ENCODE data around the gene CCDC82.
A peak's percentile ranks its signal among the peaks of the same experiment; 100 is the strongest.

CCDC82 gene

DNA sequence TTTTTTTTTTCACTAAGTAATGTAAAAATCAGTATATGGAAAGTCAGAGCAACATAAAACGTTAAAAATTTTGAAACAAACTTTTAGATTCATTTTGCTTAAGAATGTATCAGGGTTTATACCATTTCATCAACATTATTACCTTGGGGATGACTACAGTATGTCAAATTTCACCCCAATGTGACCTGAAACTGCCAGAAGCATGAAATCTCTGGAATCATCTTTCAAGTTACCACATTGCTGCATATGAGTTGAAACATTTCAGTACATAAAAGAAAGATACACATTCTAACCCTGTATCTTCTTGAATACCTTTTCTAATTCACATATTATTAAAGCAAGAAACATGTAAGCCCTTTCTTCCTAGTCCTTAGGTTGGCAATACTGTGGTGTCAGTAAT is 79.5 kb downstream of the CCDC82 start:
- Histone ChIP-seq H3K27me3 (no peaks in the 10 kb centered on the region), H3K9me3 (no peaks in the 10 kb centered on the region), H3K4me3 (ENCODE audit: low read depth in 1 of 2, low read length in 1 of 2) (no peak overlapping the region), H3K36me3 (no peaks in the 10 kb centered on the region), H3K4me1 (ENCODE audit: control insufficient read depth in 1 of 2, insufficient read depth in 1 of 2, low read depth in 1 of 2, low read length in 1 of 2) (peaks cover 18 to 22% of the 10 kb centered on the region in 2 experiments), H3K27ac (no peak overlapping the region)
- TF ChIP-seq, protein P1, sequence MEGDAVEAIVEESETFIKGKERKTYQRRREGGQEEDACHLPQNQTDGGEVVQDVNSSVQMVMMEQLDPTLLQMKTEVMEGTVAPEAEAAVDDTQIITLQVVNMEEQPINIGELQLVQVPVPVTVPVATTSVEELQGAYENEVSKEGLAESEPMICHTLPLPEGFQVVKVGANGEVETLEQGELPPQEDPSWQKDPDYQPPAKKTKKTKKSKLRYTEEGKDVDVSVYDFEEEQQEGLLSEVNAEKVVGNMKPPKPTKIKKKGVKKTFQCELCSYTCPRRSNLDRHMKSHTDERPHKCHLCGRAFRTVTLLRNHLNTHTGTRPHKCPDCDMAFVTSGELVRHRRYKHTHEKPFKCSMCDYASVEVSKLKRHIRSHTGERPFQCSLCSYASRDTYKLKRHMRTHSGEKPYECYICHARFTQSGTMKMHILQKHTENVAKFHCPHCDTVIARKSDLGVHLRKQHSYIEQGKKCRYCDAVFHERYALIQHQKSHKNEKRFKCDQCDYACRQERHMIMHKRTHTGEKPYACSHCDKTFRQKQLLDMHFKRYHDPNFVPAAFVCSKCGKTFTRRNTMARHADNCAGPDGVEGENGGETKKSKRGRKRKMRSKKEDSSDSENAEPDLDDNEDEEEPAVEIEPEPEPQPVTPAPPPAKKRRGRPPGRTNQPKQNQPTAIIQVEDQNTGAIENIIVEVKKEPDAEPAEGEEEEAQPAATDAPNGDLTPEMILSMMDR (IDR thresholded peaks at IDR 0.05), result no peak

DNA sequence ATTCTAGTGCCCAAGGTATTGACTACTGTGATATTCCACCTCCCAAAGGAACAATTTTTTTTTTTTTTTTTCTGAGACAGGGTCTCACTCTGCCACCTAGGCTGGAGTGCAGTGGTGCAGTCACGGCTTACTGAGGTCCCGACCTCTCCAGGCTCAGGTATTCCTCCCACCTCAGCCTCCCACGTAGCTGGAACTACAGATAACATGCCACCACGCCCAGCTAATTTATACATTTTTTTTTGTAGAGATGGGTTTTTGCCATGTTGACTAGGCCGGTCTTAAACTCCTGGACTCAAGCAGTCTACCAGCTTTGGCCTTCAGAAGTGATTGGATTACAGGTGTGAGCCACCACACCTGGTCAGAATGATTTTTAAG is 80.1 kb downstream of the CCDC82 start:
- Histone ChIP-seq H3K4me1 (ENCODE audit: control insufficient read depth in 1 of 2, insufficient read depth in 1 of 2, low read depth in 1 of 2, low read length in 1 of 2) (peaks cover 14 to 18% of the 10 kb centered on the region in 2 experiments), H3K27ac (no peak overlapping the region), H3K27me3 (no peaks in the 10 kb centered on the region), H3K4me3 (ENCODE audit: low read depth in 1 of 2, low read length in 1 of 2) (no peak overlapping the region), H3K9me3 (no peaks in the 10 kb centered on the region), H3K36me3 (no peaks in the 10 kb centered on the region)
- TF ChIP-seq, protein P1 (IDR thresholded peaks at IDR 0.05), result no peak

DNA sequence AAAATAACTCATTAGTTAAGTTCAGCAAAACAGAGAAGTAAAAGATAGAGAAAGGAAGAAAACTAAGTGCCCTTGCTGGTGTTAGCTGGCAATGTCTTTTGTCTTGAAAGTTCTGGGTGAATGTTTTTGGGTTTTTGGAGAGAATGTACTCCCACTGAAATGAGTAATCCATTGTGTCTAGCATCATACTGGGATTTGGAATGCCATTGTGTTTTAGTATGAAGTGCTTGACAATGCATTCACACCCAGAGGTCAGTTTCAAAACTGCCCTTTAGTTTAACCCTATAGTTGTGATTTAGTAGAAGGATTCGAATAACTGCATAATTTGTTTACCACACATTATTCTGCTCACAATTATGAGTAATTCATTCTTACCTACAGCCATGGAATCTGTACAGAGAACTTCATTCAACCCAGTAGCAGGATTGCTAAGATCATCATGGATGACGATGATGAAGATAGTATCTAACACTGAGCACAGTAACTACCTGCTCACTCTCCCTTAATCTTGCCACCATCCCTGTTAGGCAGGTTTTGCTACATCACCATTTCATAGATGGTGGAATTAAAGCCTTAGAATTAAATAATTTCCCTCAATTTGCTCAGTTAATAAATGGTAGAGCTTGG is 80.6 kb downstream of the CCDC82 start:
- TF ChIP-seq, protein P1 (IDR thresholded peaks at IDR 0.05), result no peak
- no peaks in the 10 kb centered on the region for H3K36me3 ChIP-seq
- no peaks in the 10 kb centered on the region for H3K9me3 ChIP-seq
- no peak overlapping the region for H3K4me3 ChIP-seq (ENCODE audit: low read depth in 1 of 2, low read length in 1 of 2)
- peaks cover 9 to 13% of the 10 kb centered on the region in 2 experiments for H3K4me1 ChIP-seq (ENCODE audit: control insufficient read depth in 1 of 2, insufficient read depth in 1 of 2, low read depth in 1 of 2, low read length in 1 of 2)
- H3K27ac ChIP-seq, result peak overlapping the region; percentile 16
- H3K27me3 ChIP-seq, result no peaks in the 10 kb centered on the region

DNA sequence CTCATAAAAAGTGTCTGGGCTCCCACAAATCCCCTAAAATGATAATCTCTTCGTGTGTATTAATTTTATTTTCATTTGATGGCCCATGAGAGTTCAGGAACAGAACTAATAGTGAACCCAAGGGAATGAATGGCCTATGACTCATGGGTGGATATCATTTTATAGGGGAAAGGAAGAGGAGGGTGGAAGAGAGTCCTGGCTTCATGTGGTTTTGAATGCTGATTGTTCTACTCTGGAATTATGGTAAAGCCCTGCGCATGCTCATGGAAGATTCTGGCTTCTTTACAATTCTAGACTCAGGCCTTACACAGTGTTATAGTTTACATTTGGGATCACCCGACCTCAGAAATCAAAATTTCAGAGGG is 82.0 kb downstream of the CCDC82 start:
- no peaks in the 10 kb centered on the region for H3K4me1 ChIP-seq (ENCODE audit: control insufficient read depth in 1 of 2, insufficient read depth in 1 of 2, low read depth in 1 of 2, low read length in 1 of 2)
- H3K9me3 ChIP-seq, result no peaks in the 10 kb centered on the region
- TF ChIP-seq, protein P1 (IDR thresholded peaks at IDR 0.05), result no peak
- H3K36me3 ChIP-seq, result no peaks in the 10 kb centered on the region
- H3K27me3 ChIP-seq, result no peaks in the 10 kb centered on the region
- H3K27ac ChIP-seq, result no peak overlapping the region
- H3K4me3 ChIP-seq (ENCODE audit: low read depth in 1 of 2, low read length in 1 of 2), result no peak overlapping the region

DNA sequence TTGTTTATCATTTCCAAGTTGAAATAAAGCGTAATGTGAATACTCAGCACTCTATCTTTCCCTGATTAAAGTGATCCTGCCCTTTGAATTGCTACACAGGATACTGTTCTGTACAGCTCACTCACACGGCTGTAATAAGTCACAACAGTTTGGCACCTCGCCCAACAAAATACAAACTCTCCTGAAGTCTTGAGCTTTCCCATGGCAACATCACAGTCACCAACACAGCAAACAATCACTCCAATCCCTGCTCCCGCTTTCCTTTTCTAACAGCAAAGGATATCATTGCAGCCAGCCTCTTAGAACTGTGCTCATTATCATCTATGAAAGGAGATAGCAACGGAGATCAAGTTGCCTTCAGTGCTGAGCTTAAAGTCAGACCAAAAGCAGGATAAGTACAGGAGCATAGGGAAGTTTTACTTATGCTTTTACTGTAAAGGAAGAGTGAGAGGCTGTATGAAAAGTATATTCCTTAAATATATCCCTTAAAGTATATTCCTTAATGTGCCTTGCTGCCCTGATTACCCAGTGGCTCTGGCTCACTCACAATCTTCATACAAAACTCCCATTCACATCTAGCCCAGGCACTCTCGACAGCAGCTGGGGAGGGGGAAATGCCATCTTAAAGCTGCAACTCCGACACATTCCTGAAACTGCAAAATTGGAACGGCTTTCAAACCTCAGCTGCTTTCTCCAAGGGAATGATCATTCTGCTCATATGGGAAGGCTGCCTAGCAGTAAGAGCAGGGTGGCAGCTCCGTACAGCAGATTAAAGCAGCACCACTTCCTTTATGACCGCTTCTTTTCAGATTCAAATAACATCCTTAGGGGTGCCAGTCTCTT is 82.6 kb downstream of the CCDC82 start:
- H3K9me3 ChIP-seq, result no peaks in the 10 kb centered on the region
- no peaks in the 10 kb centered on the region for H3K4me1 ChIP-seq (ENCODE audit: control insufficient read depth in 1 of 2, insufficient read depth in 1 of 2, low read depth in 1 of 2, low read length in 1 of 2)
- H3K27me3 ChIP-seq, result no peaks in the 10 kb centered on the region
- no peak overlapping the region for H3K4me3 ChIP-seq (ENCODE audit: low read depth in 1 of 2, low read length in 1 of 2)
- TF ChIP-seq, protein P1 (IDR thresholded peaks at IDR 0.05), result no peak
- no peak overlapping the region for H3K27ac ChIP-seq
- no peaks in the 10 kb centered on the region for H3K36me3 ChIP-seq
